K562 (cell line): ENCODE data around the gene NDUFA3. TPM values are rescaled to one million over a fixed set of nuclear protein-coding genes. Genes with fewer than 3 reads are reported as not detected.

ENCODE experiments used
- CBFB ChIP-seq: sonication (generic); formaldehyde crosslinking; IDR thresholded peaks from 2 replicates; pipeline ENCODE4 v1.4.0; 2020; ENCODE audit warnings: mild to moderate bottlenecking, missing genetic modification reagents
- CEBPZ ChIP-seq: fragments of 150-350 bp; IDR thresholded peaks from 2 replicates; pipeline ENCODE4 v1.6.1; 2014; ENCODE audit warnings: low read depth, mild to moderate bottlenecking, low read length, borderline replicate concordance
- ETS1 ChIP-seq: conservative IDR thresholded peaks from 2 replicates; pipeline ENCODE4 v1.6.1; 2011; ENCODE audit warnings: low read depth, mild to moderate bottlenecking, low read length; ENCODE audit not compliant: control insufficient read depth
- MAZ ChIP-seq, 2 experiments: fragments of 450-650 bp in 1 of 2; sonication (generic) in 1 of 2; formaldehyde crosslinking; IDR thresholded peaks in 1 of 2; conservative IDR thresholded peaks in 1 of 2; 2 replicates each; pipeline versions ENCODE4 v1.4.0 to v1.5.0; 2020; ENCODE audit warnings: mild to moderate bottlenecking in 1 of 2, missing genetic modification reagents in 1 of 2
- NR0B1 ChIP-seq: fragments of 450-650 bp; IDR thresholded peaks from one replicate; pipeline ENCODE4 v1.6.1; 2018; ENCODE audit warnings: mild to moderate bottlenecking, moderate library complexity; ENCODE audit not compliant: partially characterized antibody
- SP2 ChIP-seq: IDR thresholded peaks from 2 replicates; pipeline ENCODE4 v1.6.1; 2011; ENCODE audit warnings: mild to moderate bottlenecking, low read depth, low read length, moderate library complexity; ENCODE audit not compliant: poor library complexity, severe bottlenecking; ENCODE audit errors: extremely low read depth
- THAP12 ChIP-seq: fragments of 250-450 bp; sonication (Bioruptor Pico); IDR thresholded peaks from 2 replicates; pipeline ENCODE4 v1.9.0; 2021; ENCODE audit warnings: mild to moderate bottlenecking, inconsistent platforms
- polyA plus RNA-seq, 8 experiments: library from polyadenylated mRNA; depleted of rRNA in 4 of 8; stranded (reverse) in 5 of 8; unstranded in 3 of 8; fragments of >200 nt; fragmentation: Nextera tagmentation in 2 of 8; fragmentation: Illumina TruSeq in 1 of 8; extraction: Ambion mirVana in 2 of 8; extraction: Trizol in 1 of 8; gene quantifications; 2 replicates each; pipeline versions ENCODE4 v1.2.1 to v1.2.3, GENCODE V29; 2011 to 2014; ENCODE audit warnings: inconsistent platforms in 1 of 8, missing spikeins in 1 of 8
- total RNA-seq, 7 experiments: library from RNA; depleted of rRNA in 6 of 7; stranded (reverse); fragments of >200 nt in 6 of 7; fragmentation: Illumina TruSeq in 2 of 7; extraction: Trizol in 2 of 7; gene quantifications; 2 replicates each; pipeline versions ENCODE4 v1.2.1 to v1.2.3, GENCODE V29; 2011 to 2021; ENCODE audit warnings: low replicate concordance in 1 of 7
- TF ChIP-seq, protein P1 (sequence below), 2 experiments: IDR thresholded peaks; 2 replicates each; pipeline ENCODE4 v1.6.1; 2011; ENCODE audit warnings: borderline replicate concordance in 1 of 2, control low read depth in 1 of 2, low read depth in 1 of 2, low read length in 1 of 2, mild to moderate bottlenecking in 1 of 2, mixed read lengths in 1 of 2, moderate library complexity in 1 of 2; ENCODE audit not compliant: insufficient read depth in 1 of 2, insufficient read length in 1 of 2, poor library complexity in 1 of 2, severe bottlenecking in 1 of 2; ENCODE audit errors: extremely low read depth in 1 of 2
- TF ChIP-seq, protein P2 (sequence below): fragments of 200-800 bp; sonication (Bioruptor generic); IDR thresholded peaks from 2 replicates; pipeline ENCODE4 v1.6.1; 2017; ENCODE audit warnings: missing genetic modification characterization, missing compliant biosample characterization

The NDUFA3 gene
- total and polyA plus RNA-seq, 9 of the 15 experiments (the other 6 are each of a cell fraction or from before 2014, with no cell fraction given), result 39.2 to 279 (median 138) TPM

- TF ChIP-seq THAP12 (CRISPR knock-in tag) (peak; percentile 9; the same call in 1 of the 2 replicates), ETS1 (peak; percentile 47; the same call in 1 of the 2 replicates), MAZ (CRISPR knock-in tag; conservative IDR thresholded peaks at IDR 0.05 in 1 of 2, IDR thresholded peaks at IDR 0.05 in 1 of 2) (peak; percentile 66 to 71; a peak in 3 of 4 replicates), CEBPZ (peak; percentile 96), NR0B1 (no peak), CBFB (CRISPR knock-in tag) (no peak), SP2 (peak; percentile 95)
- TF ChIP-seq, protein P1, sequence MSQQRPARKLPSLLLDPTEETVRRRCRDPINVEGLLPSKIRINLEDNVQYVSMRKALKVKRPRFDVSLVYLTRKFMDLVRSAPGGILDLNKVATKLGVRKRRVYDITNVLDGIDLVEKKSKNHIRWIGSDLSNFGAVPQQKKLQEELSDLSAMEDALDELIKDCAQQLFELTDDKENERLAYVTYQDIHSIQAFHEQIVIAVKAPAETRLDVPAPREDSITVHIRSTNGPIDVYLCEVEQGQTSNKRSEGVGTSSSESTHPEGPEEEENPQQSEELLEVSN (IDR thresholded peaks at IDR 0.05; ENCODE audit: borderline replicate concordance in 1 of 2, extremely low read depth in 1 of 2, insufficient read depth in 1 of 2, insufficient read length in 1 of 2, low read depth in 1 of 2, low read length in 1 of 2, poor library complexity in 1 of 2, severe bottlenecking in 1 of 2), result peak; percentile 5 to 42
- TF ChIP-seq, protein P2, sequence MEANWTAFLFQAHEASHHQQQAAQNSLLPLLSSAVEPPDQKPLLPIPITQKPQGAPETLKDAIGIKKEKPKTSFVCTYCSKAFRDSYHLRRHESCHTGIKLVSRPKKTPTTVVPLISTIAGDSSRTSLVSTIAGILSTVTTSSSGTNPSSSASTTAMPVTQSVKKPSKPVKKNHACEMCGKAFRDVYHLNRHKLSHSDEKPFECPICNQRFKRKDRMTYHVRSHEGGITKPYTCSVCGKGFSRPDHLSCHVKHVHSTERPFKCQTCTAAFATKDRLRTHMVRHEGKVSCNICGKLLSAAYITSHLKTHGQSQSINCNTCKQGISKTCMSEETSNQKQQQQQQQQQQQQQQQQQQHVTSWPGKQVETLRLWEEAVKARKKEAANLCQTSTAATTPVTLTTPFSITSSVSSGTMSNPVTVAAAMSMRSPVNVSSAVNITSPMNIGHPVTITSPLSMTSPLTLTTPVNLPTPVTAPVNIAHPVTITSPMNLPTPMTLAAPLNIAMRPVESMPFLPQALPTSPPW (CRISPR knock-in tag), result peak; percentile 90
Measured at GRCh38 chr19:54136864-54137698, 34.4 kb downstream of the NDUFA3 start (continued).
